SH-SY5Y (cell line): Measurements from ENCODE around the gene TAS2R16.

ENCODE experiments used
- GATA2 ChIP-seq: IDR thresholded peaks from 2 replicates; pipeline ENCODE4 v1.6.1; 2011; ENCODE audit warnings: mild to moderate bottlenecking, low read depth, low read length
- GATA3 ChIP-seq: IDR thresholded peaks from 2 replicates; pipeline ENCODE4 v1.6.1; 2011; ENCODE audit warnings: low read depth, mild to moderate bottlenecking, low read length, moderate library complexity

DNA sequence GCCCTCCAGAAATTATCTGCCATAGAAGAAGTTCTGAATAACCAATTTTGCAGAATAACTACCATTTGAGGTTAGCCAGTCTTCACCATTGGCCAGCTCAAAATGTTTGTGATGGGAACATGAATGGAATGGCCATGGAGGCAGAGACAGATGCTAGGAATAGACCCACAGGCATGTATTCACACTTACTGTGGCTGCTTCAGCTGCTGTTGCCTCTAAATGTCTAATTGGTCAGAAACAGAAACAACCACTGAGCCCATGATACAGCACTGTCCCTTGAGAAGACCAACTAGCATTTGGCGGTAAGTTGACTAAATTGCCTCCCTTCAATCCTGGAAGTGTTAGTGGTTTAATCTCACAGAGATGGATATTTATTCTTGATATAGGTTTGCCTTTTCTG lies 38.6 kb upstream of the TAS2R16 start:
- TF ChIP-seq GATA2 (no peak), GATA3 (no peak)
